GM18907 (cell line): ENCODE measurements around the gene BLOC1S3.
"Not testable (repeated sequence)": the region's sequence is repeated elsewhere in the genome, so short reads cannot be mapped to it uniquely, and the experiment has no call there.

Source experiments
- ATAC-seq: cut with Tn5 transposase; IDR thresholded peaks from one replicate; pipeline ENCODE4 v1.9.1; 2021; ENCODE audit warnings: mild to moderate bottlenecking, moderate library complexity; ENCODE audit not compliant: unreplicated experiment

BLOC1S3 gene

DNA sequence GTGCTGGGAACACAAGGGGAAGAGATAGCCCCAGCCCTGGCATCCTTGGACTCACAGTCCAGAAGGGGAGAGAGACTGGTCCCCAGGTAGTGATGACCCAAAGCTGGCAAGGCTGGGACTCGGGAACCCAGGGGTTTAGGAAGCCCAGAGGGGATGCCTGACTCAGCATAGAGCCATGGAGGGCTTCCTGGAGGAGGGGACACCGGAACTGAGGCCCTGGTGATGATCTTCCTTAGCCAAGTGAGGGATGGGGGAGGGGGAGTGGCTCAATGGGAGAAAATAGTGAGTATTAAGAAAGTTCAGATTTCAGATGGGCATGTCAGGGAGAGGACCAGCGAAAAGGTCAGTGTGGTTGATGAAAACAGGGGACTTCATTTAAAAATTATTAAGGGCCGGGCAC lies 39.8 kb downstream of the BLOC1S3 start:
- no peak for ATAC-seq

GRCh38 chr19:45218911-45219743 lies 40.5 kb downstream of the BLOC1S3 start:
- no peak for ATAC-seq

DNA sequence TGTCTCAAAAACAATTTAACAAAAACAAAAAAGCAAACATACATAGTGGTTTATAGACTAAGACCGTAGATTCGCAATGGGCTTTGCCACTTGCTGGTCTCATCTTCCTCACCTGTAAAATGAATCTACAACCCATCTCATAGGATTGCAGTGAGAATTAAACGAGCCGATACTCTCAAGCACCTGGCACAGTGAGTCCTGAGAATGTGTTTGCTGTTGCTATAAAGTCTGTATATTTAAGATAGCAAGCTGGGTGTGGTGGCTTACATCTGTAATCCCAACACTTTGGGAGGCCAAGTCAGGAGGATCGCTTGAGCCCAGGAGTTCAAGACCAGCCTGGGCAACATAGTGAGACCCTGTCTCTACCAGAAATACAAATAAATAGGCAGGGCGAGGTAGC lies 44.1 kb downstream of the BLOC1S3 start:
- ATAC-seq: no peak

GRCh38 chr19:45223879-45224278 lies 45.3 kb downstream of the BLOC1S3 start:
- no peak for ATAC-seq

- no peak for ATAC-seq
Measured at GRCh38 chr19:45224645-45225044, 46.1 kb downstream of the BLOC1S3 start.

DNA sequence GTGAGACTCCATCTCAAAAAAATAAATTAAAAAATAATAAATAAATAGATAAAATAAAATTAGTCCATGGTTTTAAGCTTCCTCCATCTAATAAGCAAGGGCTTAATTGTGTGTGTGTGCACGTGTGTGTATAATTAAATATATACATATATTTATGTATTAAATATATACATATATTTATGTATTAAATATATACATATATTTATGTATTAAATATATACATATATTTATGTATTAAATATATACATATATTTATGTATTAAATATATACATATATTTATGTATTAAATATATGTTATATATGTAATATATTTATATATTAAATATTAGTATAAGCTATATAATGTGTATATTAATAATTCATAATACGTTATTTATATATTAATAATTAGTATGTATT lies 50.5 kb downstream of the BLOC1S3 start:
- ATAC-seq: not testable (repeated sequence)
